Putamen (tissue), 1 donor: ENCODE data around the gene C10orf71.

Source experiments
- DNase-seq: peaks from one replicate; pipeline ENCODE4 v3.0.0-alpha.2; 2016; ENCODE audit warnings: low spot score

C10orf71 gene

GRCh38 chr10:49292565-49293207 is 6.3 kb upstream of the C10orf71 start:
- no peak for DNase-seq

GRCh38 chr10:49293208-49293603 is 5.8 kb upstream of the C10orf71 start:
- no peak for DNase-seq

DNA sequence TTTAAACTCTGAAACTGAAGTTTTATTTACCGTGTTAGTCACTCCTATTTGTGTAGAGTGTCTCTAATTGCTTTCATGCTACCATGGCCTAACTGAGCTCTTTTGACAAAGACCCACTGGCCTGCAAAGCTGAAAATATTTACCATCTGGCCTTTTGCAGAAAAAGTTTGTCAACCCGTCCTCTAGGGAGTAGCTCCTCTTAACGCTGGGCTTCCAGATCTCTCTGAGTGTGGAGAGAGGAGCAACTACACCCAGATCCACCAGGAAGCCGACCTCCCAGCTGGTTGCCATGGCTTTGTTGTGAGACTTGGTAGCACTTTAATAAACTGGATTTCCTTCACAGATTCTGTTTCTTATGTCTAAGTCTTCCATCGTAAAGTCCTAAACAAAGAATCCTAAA is 4.2 kb upstream of the C10orf71 start:
- DNase-seq, result no peak

DNA sequence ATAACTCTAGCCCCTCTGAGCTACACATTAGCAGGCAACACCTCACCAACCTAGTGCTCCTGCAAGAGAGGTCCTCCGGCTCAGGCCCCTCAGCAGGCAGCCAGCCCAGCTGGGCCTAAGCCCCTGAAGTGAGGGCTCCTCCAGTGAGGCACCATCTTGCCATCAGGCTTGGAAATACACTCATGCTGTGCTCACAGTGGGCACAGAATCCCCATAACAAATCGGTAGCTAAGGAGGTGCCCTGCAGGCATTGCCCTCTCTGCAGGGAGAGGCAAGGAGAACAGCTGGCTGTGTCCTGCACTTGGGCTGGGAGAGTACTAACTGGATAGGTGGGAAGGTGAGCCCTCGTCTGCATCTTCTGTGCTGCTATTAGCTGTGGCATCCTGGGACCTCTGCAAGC is 3.7 kb upstream of the C10orf71 start:
- DNase-seq, result no peak

DNA sequence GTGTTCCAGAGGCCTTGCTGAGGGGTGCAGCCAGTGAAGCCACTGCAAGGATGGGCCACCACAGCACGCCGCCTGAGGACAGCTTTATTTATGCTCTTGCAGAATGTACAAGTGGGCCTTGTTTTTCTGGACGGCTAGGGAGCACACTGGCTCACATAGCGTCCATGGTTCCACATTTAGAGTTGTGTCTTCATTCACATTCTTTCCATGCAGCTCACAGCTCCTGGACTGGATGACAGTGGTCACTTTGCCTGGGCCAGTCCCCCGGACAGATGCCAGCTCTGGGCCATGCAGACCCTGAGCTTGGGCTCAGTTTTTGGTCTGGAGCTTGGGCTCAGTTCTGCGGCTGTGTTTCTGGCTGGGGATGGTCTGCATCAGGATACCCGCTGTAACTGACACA is 2.6 kb upstream of the C10orf71 start:
- DNase-seq, result no peak

- DNase-seq, result no peak
Measured at GRCh38 chr10:49296836-49297235, 2.1 kb upstream of the C10orf71 start.

DNA sequence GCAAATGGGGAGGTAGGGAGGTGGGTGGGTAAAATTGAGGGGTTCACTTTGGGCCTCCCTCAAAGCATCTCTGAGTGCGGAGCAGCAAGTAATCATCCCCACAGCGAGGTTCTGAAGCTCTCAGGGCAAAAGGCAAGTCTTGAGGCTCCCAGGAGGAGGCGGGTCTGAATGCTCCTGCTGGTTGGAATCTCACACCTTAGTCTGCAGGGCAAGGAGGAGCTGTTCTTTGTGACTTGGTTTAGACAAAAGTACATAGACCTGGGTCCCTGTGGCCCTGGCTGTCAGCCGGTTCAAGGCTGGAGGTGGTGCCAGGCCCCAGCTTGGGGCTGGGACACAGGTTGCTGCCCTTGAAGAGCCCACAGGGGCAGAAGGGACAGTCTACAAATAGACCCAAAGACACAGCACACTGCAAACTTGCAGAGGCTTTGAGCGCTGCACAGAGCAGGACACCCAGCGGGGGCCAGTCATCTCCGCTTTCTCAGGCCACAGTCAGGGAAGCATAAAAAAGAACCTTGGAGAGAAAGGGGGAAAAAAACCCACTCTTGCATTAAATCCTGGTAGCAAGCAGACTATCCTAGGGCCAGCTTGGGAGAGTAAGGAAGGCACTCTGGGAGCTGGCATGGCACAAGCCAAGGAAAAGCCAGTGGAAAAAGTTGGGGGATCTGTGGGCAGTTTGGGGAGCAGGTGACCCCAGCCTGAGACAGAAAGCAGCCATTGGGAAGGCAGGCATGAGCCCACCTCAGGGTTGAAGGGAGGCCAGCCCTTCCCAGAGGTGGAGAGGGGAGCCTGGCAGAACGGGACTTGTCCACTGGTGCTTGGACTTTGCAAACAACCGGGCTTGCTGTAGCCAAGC is 926 bp upstream of the C10orf71 start:
- no peak for DNase-seq

GRCh38 chr10:49298671-49298982 is 343 bp upstream of the C10orf71 start:
- DNase-seq, result no peak

DNA sequence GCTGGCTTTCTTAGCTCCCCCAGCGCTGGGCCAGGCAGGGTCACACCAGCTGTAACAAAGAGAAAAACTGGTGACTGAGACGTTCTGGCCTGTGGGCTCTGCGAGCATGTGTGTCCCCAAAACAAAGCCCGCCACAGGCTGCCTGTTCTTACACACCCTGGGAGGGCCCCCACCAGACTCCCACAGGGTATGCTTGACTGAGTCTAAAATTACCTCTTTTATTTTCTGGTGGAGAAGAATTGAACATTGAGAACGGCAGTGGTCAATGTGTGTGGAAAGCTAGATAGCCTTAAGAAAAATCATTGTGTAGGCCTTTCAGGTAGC is 808 bp downstream of the C10orf71 start:
- DNase-seq, result no peak

DNA sequence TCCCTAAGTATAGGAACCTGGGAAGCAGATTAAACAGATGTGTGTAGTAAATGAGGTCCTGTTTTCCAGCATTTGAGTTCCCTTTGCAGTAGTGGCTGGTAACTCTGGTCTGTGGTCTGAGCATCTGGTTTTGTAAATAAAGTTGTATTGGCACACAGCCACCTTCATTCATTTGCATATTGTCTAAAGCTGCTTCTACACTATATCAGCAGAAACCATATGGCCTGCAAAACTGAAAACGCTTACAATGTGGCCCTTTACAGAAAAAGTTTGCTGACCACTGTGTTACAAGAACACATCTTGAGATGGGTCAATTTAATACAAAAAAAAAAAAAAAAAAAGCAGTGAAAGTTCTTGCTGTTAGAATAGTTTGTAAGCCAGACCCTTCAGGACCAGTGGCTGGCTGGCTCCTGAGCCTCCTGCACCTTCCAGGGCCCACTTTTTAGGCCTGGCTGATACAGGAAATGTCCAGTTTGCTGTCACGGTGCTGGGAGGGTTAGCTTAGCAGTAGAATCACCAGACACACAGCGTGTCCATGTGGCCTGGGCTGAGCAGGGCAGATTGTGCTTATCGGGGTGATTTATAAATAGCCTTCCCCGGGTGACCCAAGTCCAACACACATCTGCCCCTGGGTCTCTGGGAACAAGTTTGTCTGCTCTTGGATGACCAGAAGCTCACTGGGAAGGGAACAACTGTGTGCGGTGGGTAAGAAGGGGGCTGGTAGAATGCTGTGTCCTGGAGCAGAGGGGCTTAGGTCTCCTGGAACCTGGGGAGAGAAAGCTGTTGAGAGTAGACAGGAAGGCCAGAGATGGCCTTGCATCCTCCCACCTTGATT is 1.4 kb downstream of the C10orf71 start:
- DNase-seq, result no peak

DNA sequence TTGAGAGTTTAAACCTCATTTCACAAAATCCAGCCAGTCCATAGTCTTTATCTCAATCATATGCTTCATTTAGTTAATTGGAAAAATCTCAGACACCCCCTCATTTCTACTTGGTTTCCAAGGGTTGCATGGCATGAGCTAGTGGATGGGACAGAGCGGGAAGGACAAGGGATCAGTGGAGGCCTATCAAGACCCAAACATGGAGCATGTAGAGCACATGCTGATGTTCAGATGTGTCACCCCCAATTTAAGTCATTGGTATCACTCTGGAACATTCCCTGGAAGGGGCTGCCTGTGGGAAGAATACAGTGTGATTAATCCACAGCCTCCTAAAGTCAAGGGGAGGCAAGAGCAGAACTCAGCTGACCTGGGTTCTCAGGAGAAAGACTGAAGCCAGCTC is 2.3 kb downstream of the C10orf71 start:
- no peak for DNase-seq

- DNase-seq, result no peak
Measured at GRCh38 chr10:49302088-49302487, 3.1 kb downstream of the C10orf71 start.

DNA sequence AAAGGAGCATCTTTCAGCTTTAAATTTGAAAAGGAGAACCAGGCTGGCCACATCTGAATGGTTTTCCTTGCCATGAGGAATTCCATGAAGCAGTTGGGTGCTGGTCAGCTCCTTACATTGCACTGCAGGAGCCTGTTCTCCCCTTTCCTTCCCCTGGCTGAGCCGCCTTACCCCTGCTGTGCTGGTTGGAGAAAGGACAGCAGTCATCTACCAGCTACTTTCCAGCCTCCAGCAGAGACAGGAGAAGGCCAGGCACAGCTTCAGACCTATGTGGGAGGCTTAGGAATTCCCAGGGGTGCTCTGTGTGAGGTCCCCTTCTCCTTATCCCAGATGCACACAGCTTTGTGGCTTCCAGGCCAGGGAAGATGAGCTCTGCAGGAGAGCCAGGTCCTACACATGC is 4.7 kb downstream of the C10orf71 start:
- no peak for DNase-seq

DNA sequence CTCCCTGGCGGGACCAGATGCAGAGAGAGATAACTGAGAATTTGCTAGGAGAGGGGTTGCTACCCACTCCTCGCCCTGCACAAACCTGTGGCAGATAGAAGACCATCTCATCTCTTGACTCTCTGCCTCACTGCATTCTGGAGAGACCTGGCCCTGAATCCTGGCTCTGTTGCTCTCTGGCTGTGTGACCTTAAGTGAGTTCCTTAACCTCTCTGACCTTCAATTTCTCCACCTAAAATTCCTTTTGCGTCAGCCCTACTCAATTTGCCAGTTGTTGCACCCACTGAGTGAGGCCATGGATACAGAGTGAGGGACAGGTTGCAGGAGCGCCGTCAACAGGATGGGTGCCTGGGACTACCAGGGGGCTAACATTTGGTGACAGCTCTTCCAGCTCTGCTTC is 5.2 kb downstream of the C10orf71 start:
- no peak for DNase-seq

DNA sequence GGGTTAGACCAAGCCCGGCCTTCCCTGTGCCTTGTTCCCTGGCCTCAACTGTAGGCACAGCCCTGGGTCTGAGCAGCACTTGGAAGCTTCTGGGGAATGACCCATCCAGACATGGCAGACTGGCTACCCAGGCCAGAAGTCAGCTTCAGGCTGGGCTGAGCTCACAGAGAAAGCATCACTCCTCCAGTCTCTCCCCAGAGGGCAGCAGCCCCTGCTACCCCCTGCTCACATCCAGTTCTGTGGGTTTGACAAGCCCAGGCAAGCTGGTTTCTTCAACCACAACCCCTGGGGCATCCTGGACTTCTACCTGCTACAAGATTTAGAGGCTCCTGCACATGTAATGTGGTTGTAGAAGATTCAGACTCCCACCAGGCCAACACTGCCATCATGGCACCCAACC is 9.0 kb downstream of the C10orf71 start:
- no peak for DNase-seq

DNA sequence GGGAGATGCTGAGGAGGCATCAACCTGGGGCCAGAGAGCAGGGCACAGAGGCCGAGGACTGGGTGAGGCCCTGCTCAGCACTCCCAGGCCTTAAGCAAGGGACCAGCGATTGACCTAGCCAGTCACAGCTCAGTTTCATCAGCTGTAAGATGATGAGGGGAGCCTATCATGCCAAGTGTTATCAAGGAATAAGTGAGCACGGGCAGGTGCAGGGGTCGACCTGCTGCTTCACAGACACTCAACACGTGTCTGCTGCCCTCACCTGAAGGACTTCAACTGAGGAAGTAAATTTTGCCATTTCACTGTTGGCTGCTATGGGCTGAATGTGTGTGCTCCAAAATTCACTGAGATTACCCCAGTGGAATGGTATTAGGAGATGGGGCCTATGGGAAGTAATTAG is 9.9 kb downstream of the C10orf71 start:
- DNase-seq, result no peak

DNA sequence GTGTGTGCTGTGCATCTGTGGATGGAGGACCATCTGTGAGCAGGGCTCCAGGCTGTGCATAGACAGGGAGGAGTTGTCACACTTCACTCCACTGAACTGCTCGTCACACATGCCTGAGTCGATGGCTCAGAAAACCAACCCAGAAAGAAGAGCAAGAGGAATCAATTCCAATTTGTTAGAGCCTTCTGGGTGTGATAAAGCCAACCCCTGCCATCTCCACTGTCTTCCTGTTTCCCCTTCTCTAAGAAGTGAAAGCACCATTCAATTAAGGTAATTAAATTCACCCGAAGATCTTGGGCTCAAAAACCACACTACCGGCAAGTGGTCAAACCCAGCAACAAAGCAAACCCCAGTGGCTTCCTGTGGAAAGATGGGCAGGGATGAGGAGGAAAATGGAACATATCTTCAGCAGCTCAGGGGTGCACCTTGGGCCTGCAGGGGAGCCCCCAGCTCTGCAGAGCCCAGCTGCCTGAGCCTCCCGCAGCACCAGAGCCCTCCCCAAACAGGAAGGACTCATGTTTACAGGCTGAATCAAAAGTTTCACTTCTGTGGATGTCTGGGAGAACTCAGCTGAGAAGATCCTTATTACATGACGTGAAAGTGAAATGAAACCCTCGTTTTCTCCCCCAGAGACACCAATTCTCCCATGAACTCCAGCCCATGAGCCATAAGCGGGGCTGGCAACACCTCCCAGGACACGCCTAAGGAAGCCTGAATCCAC is 10.9 kb downstream of the C10orf71 start:
- peak; percentile 32 for DNase-seq

- DNase-seq, result no peak
Measured at GRCh38 chr10:49310460-49310859, 11.5 kb downstream of the C10orf71 start.

DNA sequence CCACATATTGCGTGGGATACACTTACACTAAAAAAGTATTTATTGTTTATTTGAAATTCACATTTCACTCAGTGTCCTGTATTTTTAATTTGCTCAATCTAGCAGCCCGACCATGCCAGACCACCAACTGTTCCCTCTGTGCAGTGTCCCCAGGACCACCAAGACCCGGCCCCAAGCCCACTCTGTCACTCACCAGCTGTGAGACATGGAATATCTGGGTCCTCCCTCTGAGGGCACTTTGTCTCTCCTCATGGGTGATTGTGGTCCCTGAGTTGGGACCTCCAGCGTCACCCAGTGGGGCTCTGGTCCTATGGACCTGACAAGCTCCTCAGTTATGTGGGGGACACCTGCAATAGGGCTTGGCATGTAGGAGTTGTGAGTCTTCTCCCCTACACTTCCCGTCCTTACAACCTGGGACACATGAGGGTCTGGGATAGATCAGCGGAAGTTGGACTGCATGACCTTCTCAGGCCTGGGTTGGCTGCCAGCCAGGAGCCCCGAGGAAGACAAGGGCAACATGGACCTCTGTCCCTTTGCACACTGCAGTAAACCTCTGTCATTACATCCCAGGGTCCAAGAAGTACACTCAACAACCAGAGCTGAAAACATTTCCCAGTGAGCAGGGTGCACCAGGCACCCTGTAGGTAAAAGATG is 12.1 kb downstream of the C10orf71 start:
- DNase-seq, result no peak

- DNase-seq, result no peak
Measured at GRCh38 chr10:49311555-49312236, 12.7 kb downstream of the C10orf71 start.

GRCh38 chr10:49312246-49312869 is 13.4 kb downstream of the C10orf71 start:
- DNase-seq, result no peak
